Heart left ventricle (tissue), 13 donors: ENCODE results near the gene RNF103.

Experiments used
- CTCF ChIP-seq, 12 donors: fragments of 200-600 bp; sonication (generic) in 4 of 12; IDR thresholded peaks; one replicate each; pipeline versions ENCODE4 v1.5.0 to v1.8.0; 2018 to 2022; ENCODE audit warnings: antibody characterized with exemption in 12 of 12, mild to moderate bottlenecking in 5 of 12
- POLR2A ChIP-seq, 2 donors: fragments of 450-650 bp; IDR thresholded peaks; one replicate each; pipeline ENCODE4 v1.6.1; 2017; ENCODE audit warnings: antibody characterized with exemption in 2 of 2, mild to moderate bottlenecking in 2 of 2, moderate library complexity in 2 of 2
- donor health status: ischemic (EF 13 %, LVEDD 7.1; RV severe dilation, severe dysfunction).
- donor health status: DM: no; HTN: yes; CAD: no.
- donor health status: DM: no; HTN: no; CAD: no.
- donor health status: ischemic (EF 25% LVEDD 6.9; RV normal size, moderate dysfunction).
- donor health status: ischemic (EF 25% LVEDD 5.7; RV mildly dilated, moderate dysfunction).
- donor health status: ischemic (EF 35%, LVEDD 5.7; RV mildly dilated, moderate dysfunction).
- donor health status: nonischemic (EF 11% LVEDD 7.7; RV severe dilation, severe dysfunction).
- donor health status: DM: yes; HTN: yes; CAD: no.
- donor health status: PGD.
- donor health status: ischemic (EF 29% LVEDD 5.4; RV normal size, mild dysfunction).
- donor health status: nonischemic (EF 23%, LVEDD 6.1; RV moderate dilation, normal function).

GRCh38 chr2:86638712-86639111, 15.0 kb upstream of the RNF103 start:
- TF ChIP-seq CTCF (IDR thresholded peaks at IDR 0.05): no peak
- TF ChIP-seq POLR2A (IDR thresholded peaks at IDR 0.05): no peak
